Measurements from ENCODE around the gene EIF2D. TPM values are rescaled to one million over a fixed set of nuclear protein-coding genes. Genes with fewer than 3 reads are reported as not detected.
"Not testable (repeated sequence)": the region's sequence is repeated elsewhere in the genome, so short reads cannot be mapped to it uniquely, and the experiment has no call there.

EIF2D gene
- total RNA-seq = 36.1 TPM

- peak; percentile 98 for DNase-seq
Measured at GRCh38 chr1:206612129-206612876, at the start of gene EIF2D. EIF2D (minus strand) TSS chr1:206612465; CDS start chr1:206612342, 123 bp downstream.

- no peak for DNase-seq
Measured at GRCh38 chr1:206661161-206661820, 49.0 kb upstream of the EIF2D start.

GRCh38 chr1:206660136-206660535, 47.9 kb upstream of the EIF2D start:
- DNase-seq = no peak

- no peak for DNase-seq
Measured at GRCh38 chr1:206658981-206659273, 46.7 kb upstream of the EIF2D start.

GRCh38 chr1:206658264-206658980, 46.2 kb upstream of the EIF2D start:
- DNase-seq = peak; percentile 81

GRCh38 chr1:206657751-206658150, 45.5 kb upstream of the EIF2D start:
- DNase-seq = peak; percentile 36

- no peak for DNase-seq
Measured at GRCh38 chr1:206656936-206657335, 44.7 kb upstream of the EIF2D start.

GRCh38 chr1:206655471-206655882, 43.2 kb upstream of the EIF2D start:
- no peak for DNase-seq

GRCh38 chr1:206654828-206655227, 42.6 kb upstream of the EIF2D start:
- DNase-seq = no peak

GRCh38 chr1:206653715-206654459, 41.6 kb upstream of the EIF2D start:
- no peak for DNase-seq

- no peak for DNase-seq
Measured at GRCh38 chr1:206651958-206652890, 40.0 kb upstream of the EIF2D start.

- DNase-seq = no peak
Measured at GRCh38 chr1:206651014-206651413, 38.7 kb upstream of the EIF2D start.

GRCh38 chr1:206649261-206649921, 37.1 kb upstream of the EIF2D start:
- no peak for DNase-seq

GRCh38 chr1:206647224-206647623, 35.0 kb upstream of the EIF2D start:
- DNase-seq = no peak

- DNase-seq = no peak
Measured at GRCh38 chr1:206646504-206646903, 34.2 kb upstream of the EIF2D start.

- DNase-seq = no peak
Measured at GRCh38 chr1:206643118-206643698, 30.9 kb upstream of the EIF2D start.

- not testable (repeated sequence) for DNase-seq
Measured at GRCh38 chr1:206642074-206642473, 29.8 kb upstream of the EIF2D start.

GRCh38 chr1:206637605-206638004, 25.3 kb upstream of the EIF2D start:
- no peak for DNase-seq

GRCh38 chr1:206636671-206637070, 24.4 kb upstream of the EIF2D start:
- no peak for DNase-seq

GRCh38 chr1:206635978-206636345, 23.7 kb upstream of the EIF2D start:
- no peak for DNase-seq
